HepG2 (cell line): ENCODE data around the gene SOAT2. TPM values are rescaled to one million over a fixed set of nuclear protein-coding genes. Genes with fewer than 3 reads are reported as not detected.
A peak's percentile ranks its signal among the peaks of the same experiment; 100 is the strongest.

Source experiments
- ARID3A ChIP-seq: IDR thresholded peaks from 2 replicates; pipeline ENCODE4 v1.6.1; 2012; ENCODE audit warnings: low read depth, low read length, improper control_type of control experiment
- BCL6 ChIP-seq: IDR thresholded peaks from 2 replicates; pipeline ENCODE4 v1.6.1; 2016; ENCODE audit warnings: missing genetic modification reagents, missing compliant biosample characterization
- ELF1 ChIP-seq: sonication (generic); formaldehyde crosslinking; IDR thresholded peaks from 2 replicates; pipeline ENCODE4 v1.4.0; 2020; ENCODE audit warnings: missing genetic modification reagents
- EP300 ChIP-seq, 3 experiments: sonication (generic) in 1 of 3; formaldehyde crosslinking in 1 of 3; IDR thresholded peaks; 2 replicates each; pipeline versions ENCODE4 v1.5.1 to v1.6.1; 2011 to 2020; ENCODE audit warnings: low read depth in 2 of 3, low read length in 2 of 3, borderline replicate concordance in 1 of 3, improper control_type of control experiment in 1 of 3, mild to moderate bottlenecking in 1 of 3, missing genetic modification reagents in 1 of 3, moderate library complexity in 1 of 3
- ETS1 ChIP-seq: sonication (generic); formaldehyde crosslinking; IDR thresholded peaks from 2 replicates; pipeline ENCODE4 v1.4.0; 2020; ENCODE audit warnings: missing genetic modification reagents
- HINFP ChIP-seq: sonication (generic); formaldehyde crosslinking; IDR thresholded peaks from 2 replicates; pipeline ENCODE4 v1.4.0; 2020; ENCODE audit warnings: low read depth, mild to moderate bottlenecking, missing genetic modification reagents
- IRF2 ChIP-seq: IDR thresholded peaks from 2 replicates; pipeline ENCODE4 v1.6.1; 2018; ENCODE audit warnings: missing genetic modification reagents, missing compliant biosample characterization
- MYC ChIP-seq: sonication (generic); formaldehyde crosslinking; IDR thresholded peaks from 2 replicates; pipeline ENCODE4 v1.9.0; 2021; ENCODE audit warnings: missing genetic modification reagents, borderline replicate concordance
- PHF21A ChIP-seq: sonication (generic); formaldehyde crosslinking; IDR thresholded peaks from 2 replicates; pipeline ENCODE4 v1.5.0; 2020; ENCODE audit warnings: mild to moderate bottlenecking, missing genetic modification reagents
- RAD21 ChIP-seq: fragments of 450-650 bp; formaldehyde crosslinking; IDR thresholded peaks from 2 replicates; pipeline ENCODE4 v1.5.0; 2020; ENCODE audit warnings: mild to moderate bottlenecking
- SP5 ChIP-seq: IDR thresholded peaks from 2 replicates; pipeline ENCODE4 v1.6.1; 2016; ENCODE audit warnings: low read depth, borderline replicate concordance
- STAG1 ChIP-seq: sonication (generic); formaldehyde crosslinking; IDR thresholded peaks from 2 replicates; pipeline ENCODE4 v1.4.0; 2020; ENCODE audit warnings: missing genetic modification reagents
- TBX2 ChIP-seq: sonication (generic); formaldehyde crosslinking; IDR thresholded peaks from 2 replicates; pipeline ENCODE4 v1.5.0; 2020; ENCODE audit warnings: missing genetic modification reagents, mild to moderate bottlenecking, borderline replicate concordance
- ZKSCAN1 ChIP-seq: fragments of 150-350 bp; IDR thresholded peaks from 2 replicates; pipeline ENCODE4 v1.6.1; 2014; ENCODE audit warnings: low read length
- ZNF121 ChIP-seq: sonication (generic); formaldehyde crosslinking; IDR thresholded peaks from 2 replicates; pipeline ENCODE4 v1.5.0; 2020; ENCODE audit warnings: mild to moderate bottlenecking, missing genetic modification reagents
- ZNF18 ChIP-seq: sonication (generic); formaldehyde crosslinking; IDR thresholded peaks from 2 replicates; pipeline ENCODE4 v1.8.0; 2022; ENCODE audit warnings: mild to moderate bottlenecking, missing genetic modification reagents; ENCODE audit not compliant: insufficient replicate concordance
- ZNF326 ChIP-seq: sonication (generic); formaldehyde crosslinking; IDR thresholded peaks from 2 replicates; pipeline ENCODE4 v1.4.0; 2020; ENCODE audit warnings: missing genetic modification reagents, borderline replicate concordance
- ZNF580 ChIP-seq: IDR thresholded peaks from 2 replicates; pipeline ENCODE4 v1.6.1; 2016; ENCODE audit warnings: low read depth, borderline replicate concordance
- ZNF709 ChIP-seq: sonication (generic); formaldehyde crosslinking; IDR thresholded peaks from 2 replicates; pipeline ENCODE4 v1.5.0; 2020; ENCODE audit warnings: mild to moderate bottlenecking, missing genetic modification reagents
- ZNF720 ChIP-seq: sonication (generic); formaldehyde crosslinking; IDR thresholded peaks from 2 replicates; pipeline ENCODE4 v1.4.0; 2020; ENCODE audit warnings: missing genetic modification reagents
- ZNF746 ChIP-seq: sonication (generic); formaldehyde crosslinking; IDR thresholded peaks from 2 replicates; pipeline ENCODE4 v1.8.0; 2022; ENCODE audit warnings: mild to moderate bottlenecking, missing genetic modification reagents
- ZNF782 ChIP-seq: sonication (generic); formaldehyde crosslinking; IDR thresholded peaks from 2 replicates; pipeline ENCODE4 v1.4.0; 2020; ENCODE audit warnings: missing genetic modification reagents, mild to moderate bottlenecking, borderline replicate concordance
- ZNF792 ChIP-seq: IDR thresholded peaks from 2 replicates; pipeline ENCODE4 v1.6.1; 2016
- polyA plus RNA-seq, 8 experiments: library from polyadenylated mRNA; depleted of rRNA in 3 of 8; stranded (reverse) in 7 of 8; unstranded in 1 of 8; fragments of >200 nt; fragmentation: Illumina TruSeq in 4 of 8; extraction: Trizol in 4 of 8; gene quantifications; 2 replicates each; pipeline versions ENCODE4 v1.2.1 to v1.2.3, GENCODE V29; 2011 to 2016; ENCODE audit warnings: low read depth in 4 of 8, missing spikeins in 1 of 8, mixed read lengths in 1 of 8; ENCODE audit not compliant: insufficient read depth in 1 of 8
- total RNA-seq, 5 experiments: library from RNA; depleted of rRNA; stranded (reverse); fragments of >200 nt; fragmentation: Illumina TruSeq; extraction: Trizol; gene quantifications; 2 replicates each; pipeline ENCODE4 v1.2.3, GENCODE V29; 2016; ENCODE audit warnings: low read depth in 1 of 5

SOAT2 gene
- total and polyA plus RNA-seq, 2 of the 13 experiments (the other 11 are each of a cell fraction or from before 2014, with no cell fraction given) = 14.9 to 108 TPM

GRCh38 chr12:53099071-53099882, 4.0 kb upstream of the SOAT2 start (continued):
- TF ChIP-seq ZNF580 (CRISPR knock-in tag) = peak; percentile 57; the same call in 1 of the 2 replicates
- TF ChIP-seq ZKSCAN1 = no peak
- TF ChIP-seq SP5 (CRISPR knock-in tag) = peak; percentile 57; the same call in 1 of the 2 replicates
- TF ChIP-seq EP300 (IDR thresholded peaks at IDR 0.05; ENCODE audit: low read depth in 2 of 2, low read length in 2 of 2) = peak in 1 of 2 experiments; percentile 51; a peak in 1 of 4 replicates
- peak; percentile 55; the same call in 1 of the 2 replicates for TF ChIP-seq EP300 (CRISPR knock-in tag; IDR thresholded peaks at IDR 0.05; ENCODE audit: borderline replicate concordance)
- TF ChIP-seq ARID3A = 0 out of 2 replicates have a peak, but pooled peaks have one; percentile 15
- TF ChIP-seq IRF2 (CRISPR knock-in tag) = peak; percentile 46; the same call in 1 of the 2 replicates
- TF ChIP-seq ZNF720 (CRISPR knock-in tag) = no peak
- 0 out of 2 replicates have a peak, but pooled peaks have one; percentile 24 for TF ChIP-seq ZNF782 (CRISPR knock-in tag)
- TF ChIP-seq ZNF792 = 0 out of 2 replicates have a peak, but pooled peaks have one; percentile 45
- TF ChIP-seq STAG1 (CRISPR knock-in tag) = peak; percentile 70
- 0 out of 2 replicates have a peak, but pooled peaks have one; percentile 16 for TF ChIP-seq ZNF121 (CRISPR knock-in tag)
- no peak for TF ChIP-seq ZNF18 (CRISPR knock-in tag)
- TF ChIP-seq ELF1 = peak; percentile 21; the same call in 1 of the 2 replicates
- TF ChIP-seq BCL6 (CRISPR knock-in tag) = 0 out of 2 replicates have a peak, but pooled peaks have one; percentile 20
- TF ChIP-seq RAD21 (CRISPR knock-in tag) = peak; percentile 89
- no peak for TF ChIP-seq ZNF326 (CRISPR knock-in tag)
- no peak for TF ChIP-seq HINFP
- peak; percentile 52; the same call in 1 of the 2 replicates for TF ChIP-seq ZNF746
- TF ChIP-seq MYC = peak; percentile 35; the same call in 1 of the 2 replicates
- no peak for TF ChIP-seq ETS1 (CRISPR knock-in tag)
- no peak for TF ChIP-seq ZNF709 (CRISPR knock-in tag)
- TF ChIP-seq PHF21A (CRISPR knock-in tag) = peak; percentile 50; the same call in 1 of the 2 replicates
- TF ChIP-seq TBX2 (CRISPR knock-in tag) = peak; percentile 45; the same call in 1 of the 2 replicates
